GM18517 (cell line): ENCODE measurements around the gene MED16.
"Not testable (repeated sequence)": the region's sequence is repeated elsewhere in the genome, so short reads cannot be mapped to it uniquely, and the experiment has no call there.

ENCODE experiments used
- ATAC-seq: cut with Tn5 transposase; IDR thresholded peaks from one replicate; pipeline ENCODE4 v1.9.1; 2021; ENCODE audit warnings: mild to moderate bottlenecking, moderate library complexity; ENCODE audit not compliant: unreplicated experiment

MED16 gene

DNA sequence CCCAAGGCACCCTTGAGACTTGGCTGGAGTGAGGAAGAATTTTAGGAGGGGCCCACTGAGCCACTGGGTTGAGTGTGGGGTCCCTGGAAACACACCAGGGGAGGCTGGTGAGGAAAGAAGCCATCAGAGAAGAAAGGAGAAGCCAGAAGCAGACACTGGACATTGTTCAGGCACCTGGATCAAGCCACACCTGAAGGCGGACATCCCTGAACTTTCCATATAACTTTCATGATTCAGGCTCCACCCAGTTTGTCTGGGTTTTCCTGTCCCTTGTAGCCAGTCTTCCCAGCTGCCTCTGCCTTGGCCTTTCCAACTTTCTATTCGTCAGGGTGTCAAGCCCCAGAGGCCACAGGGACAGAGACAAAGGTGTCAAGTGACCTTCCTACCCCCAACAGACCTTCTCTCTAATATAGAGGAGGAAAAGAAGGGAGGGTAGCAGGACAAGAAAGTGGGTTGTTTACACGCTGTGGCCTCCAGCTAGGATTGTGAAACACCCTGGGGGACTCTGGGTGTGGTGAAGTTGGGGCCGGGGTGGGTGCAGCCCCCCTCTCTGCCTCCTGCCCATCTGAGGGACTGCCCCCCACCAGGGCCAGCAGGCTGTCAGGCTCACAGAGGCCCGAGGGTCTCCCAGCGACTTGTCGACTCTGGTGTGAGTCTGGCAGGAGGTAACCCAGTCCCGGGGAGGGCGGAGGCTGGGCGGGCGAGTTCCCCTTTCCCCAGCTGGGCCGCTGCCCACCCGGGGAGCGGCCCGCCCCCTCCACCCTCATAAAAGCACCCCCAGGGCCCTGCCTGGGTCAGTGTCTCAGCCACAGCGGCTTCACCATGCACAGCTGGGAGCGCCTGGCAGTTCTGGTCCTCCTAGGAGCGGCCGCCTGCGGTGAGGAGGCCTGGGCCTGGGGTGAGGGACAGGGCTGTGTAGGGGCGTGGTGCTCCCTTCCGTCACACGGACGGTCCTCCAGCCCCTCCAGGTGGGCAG is 33.8 kb downstream of the MED16 start, which contains the start of gene CFD:
Gene CFD (plus strand): TSS at position 797 of the 976 bp plus-strand sequence. CDS start 26 bp downstream, at position 823.
- ATAC-seq = no peak

DNA sequence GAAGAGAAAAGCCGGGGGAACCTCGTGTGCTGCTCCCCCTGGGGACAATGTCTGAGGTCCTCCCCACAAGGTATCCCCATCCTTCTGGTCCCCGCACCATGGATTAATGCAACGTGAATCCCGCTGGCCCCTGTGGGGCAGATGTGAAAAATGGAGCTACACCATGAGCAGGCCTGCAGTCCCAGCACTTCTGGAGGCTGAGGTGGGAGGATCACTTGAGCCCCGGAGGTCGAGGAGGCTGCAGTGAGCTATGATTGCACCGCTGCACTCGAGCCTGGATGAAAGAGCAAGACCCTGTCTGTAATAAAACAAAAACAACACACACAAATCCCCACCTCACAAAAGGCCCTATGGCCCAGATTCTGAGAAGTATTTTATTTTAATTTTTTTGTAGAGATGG is 34.7 kb downstream of the MED16 start:
- no peak for ATAC-seq

DNA sequence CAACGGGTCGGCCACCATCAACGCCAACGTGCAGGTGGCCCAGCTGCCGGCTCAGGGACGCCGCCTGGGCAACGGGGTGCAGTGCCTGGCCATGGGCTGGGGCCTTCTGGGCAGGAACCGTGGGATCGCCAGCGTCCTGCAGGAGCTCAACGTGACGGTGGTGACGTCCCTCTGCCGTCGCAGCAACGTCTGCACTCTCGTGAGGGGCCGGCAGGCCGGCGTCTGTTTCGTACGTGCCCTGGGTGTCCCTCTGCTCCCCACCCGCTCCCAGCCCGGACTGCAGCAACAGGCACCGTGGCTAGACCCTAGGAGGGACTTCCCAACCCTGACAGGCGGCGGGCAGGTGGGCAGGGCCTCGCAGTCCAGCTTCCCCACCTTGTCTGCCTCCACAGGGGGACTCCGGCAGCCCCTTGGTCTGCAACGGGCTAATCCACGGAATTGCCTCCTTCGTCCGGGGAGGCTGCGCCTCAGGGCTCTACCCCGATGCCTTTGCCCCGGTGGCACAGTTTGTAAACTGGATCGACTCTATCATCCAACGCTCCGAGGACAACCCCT is 37.3 kb downstream of the MED16 start:
- no peak for ATAC-seq

DNA sequence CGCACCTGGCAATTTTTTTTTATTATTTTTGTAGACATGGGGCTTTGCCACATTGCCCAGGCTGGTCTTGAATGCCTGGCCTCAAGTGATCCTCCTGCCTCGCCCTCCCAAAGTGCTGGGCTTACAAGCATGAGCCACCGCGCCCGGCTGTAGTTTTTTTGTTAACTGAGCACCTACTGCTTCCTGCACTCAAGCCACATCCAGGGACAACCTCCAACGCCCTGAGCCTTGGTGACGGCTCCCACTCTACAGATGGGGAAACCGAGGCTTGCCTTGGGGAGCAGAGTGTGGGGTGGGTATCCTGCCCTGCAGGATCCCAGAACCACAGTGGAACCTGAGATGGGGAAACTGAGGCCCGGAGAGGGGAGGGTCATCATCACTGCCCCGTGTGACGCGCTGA is 37.8 kb downstream of the MED16 start:
- ATAC-seq = no peak

DNA sequence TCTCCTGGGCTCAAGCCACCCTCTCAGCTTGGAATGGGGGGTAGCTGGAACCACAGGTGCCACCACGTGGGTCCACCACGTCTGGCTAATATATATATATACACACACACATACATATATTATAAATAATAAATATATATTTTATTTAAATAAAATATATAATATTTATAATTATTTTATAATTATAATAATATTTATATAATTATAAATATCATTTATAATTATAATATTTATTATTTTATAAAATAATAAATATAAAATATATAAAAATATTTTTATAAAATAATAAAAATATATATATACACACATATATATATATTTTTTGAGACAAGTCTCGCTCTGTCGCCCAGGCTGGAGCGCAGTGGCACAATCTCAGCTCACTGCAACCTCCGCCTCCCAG is 38.4 kb downstream of the MED16 start:
- ATAC-seq = no peak

DNA sequence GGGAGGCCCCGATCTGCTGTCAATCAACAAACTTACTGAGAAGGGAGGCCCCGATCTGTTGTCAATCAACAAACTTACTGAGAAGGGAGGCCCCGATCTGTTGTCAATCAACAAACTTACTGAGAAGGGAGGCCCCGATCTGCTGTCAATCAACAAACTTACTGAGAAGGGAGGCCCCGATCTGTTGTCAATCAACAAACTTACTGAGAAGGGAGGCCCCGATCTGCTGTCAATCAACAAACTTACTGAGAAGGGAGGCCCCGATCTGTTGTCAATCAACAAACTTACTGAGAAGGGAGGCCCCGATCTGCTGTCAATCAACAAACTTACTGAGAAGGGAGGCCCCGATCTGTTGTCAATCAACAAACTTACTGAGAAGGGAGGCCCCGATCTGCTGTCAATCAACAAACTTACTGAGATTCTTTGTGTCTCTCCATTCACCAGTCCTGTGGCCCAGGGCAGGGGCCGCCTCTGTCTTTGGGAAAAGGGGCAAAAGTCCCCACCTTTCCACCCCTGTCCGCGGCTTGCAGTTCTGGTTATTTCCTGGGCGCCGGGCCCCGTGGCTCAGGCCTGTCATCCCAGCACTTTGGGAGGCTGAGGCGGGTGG is 39.3 kb downstream of the MED16 start:
- ATAC-seq = not testable (repeated sequence)

DNA sequence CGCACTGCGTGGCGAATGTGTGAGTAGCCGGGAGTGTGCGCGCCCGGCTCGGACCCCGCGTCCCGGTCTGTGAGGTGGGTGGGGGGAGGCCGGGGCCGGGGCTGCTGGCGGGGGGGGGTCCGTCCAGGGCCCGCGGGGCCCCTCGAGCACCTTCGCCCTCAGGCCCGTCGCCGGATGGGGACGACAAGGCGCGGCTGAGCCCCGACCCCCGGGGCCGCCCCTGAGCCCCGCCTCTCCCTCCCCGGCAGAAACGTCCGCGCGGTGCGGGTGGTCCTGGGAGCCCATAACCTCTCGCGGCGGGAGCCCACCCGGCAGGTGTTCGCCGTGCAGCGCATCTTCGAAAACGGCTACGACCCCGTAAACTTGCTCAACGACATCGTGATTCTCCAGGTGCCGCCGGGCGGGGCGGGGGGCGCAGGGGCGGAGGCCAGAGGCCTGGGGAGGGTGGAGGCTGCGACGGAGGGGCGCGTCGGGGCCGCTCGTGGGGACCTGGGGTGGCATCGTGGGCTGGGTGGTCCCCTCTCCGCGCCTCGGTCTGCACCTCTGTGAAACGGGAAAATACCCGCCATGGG is 39.9 kb downstream of the MED16 start:
- ATAC-seq = no peak

DNA sequence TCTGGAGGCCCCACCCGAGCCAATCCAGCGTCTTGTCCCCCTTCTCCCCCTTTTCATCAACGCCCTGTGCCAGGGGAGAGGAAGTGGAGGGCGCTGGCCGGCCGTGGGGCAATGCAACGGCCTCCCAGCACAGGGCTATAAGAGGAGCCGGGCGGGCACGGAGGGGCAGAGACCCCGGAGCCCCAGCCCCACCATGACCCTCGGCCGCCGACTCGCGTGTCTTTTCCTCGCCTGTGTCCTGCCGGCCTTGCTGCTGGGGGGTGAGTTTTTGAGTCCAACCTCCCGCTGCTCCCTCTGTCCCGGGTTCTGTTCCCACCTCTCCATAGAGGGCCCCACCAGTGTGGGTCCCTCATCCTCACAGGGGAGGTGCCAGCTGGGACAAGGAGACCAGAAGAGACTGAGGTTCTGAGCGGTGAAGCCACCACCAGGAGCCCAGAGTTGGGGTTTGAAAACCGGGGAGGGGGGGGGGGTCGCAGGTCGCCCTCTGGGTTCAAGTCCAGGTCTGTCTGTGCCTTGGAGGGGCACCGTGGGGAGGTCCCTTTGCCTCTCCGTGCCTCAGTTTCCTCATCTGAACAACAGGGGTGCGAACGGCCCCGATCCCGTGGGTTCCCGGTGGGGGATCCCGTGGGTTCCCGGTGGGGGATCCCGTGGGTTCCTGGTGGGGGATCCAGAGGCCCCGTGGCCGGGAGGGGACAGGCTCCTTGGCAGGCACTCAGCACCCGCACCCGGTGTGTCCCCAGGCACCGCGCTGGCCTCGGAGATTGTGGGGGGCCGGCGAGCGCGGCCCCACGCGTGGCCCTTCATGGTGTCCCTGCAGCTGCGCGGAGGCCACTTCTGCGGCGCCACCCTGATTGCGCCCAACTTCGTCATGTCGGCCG is 40.6 kb downstream of the MED16 start, which contains the start of gene ELANE:
Gene ELANE (plus strand): TSS at position 168 of the 878 bp plus-strand sequence. CDS start 26 bp downstream, at position 194.
- ATAC-seq = no peak

DNA sequence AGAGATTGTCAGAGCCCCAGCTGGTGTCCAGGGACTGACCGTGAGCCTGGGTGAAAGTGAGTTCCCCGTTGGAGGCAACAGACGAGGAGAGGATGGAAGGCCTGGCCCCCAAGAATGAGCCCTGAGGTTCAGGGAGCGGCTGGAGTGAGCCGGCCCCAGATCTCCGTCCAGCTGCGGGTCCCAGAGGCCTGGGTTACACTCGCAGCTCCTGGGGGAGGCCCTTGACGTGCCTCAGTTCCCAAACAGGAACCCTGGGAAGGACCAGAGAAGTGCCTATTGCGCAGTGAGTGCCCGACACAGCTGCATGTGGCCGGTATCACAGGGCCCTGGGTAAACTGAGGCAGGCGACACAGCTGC is 42.0 kb downstream of the MED16 start:
- ATAC-seq = no peak

DNA sequence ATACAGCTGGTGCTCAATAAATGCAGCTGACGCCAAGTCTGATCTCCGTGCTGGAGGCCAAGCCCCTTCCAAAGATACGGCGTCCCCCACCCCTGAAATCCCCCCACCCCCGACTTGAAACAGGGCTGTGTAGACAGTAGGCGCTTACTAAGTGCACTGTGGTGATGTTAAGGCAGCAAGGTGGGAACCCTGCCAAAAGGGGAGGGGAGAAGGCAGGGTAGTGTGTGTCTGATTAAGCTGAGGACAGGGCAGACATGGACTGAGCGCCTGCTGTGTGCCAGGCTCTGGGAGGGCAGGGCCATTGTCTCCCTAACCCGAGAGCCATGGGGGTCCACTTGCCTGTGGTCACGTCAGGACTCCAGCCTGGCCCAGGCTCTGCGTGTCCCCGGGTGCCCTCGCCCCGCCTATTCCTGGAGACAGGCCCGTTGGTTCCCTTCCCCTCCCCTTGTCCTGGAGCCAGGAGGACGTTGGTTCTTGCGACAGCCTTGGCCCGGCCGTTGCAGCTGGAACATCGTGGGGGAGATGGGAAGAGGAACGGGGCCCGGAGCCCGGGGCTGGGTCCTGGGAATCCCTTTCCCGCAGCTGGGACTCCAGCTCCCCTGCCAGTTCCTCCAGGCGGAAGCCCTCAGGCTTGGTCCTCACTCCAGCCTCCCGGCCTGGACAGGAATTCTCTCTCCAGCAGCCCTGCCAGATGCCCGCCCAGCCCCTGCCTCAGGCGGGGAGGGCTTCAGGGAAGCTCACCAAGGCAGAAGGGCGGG is 42.6 kb downstream of the MED16 start:
- ATAC-seq = no peak

DNA sequence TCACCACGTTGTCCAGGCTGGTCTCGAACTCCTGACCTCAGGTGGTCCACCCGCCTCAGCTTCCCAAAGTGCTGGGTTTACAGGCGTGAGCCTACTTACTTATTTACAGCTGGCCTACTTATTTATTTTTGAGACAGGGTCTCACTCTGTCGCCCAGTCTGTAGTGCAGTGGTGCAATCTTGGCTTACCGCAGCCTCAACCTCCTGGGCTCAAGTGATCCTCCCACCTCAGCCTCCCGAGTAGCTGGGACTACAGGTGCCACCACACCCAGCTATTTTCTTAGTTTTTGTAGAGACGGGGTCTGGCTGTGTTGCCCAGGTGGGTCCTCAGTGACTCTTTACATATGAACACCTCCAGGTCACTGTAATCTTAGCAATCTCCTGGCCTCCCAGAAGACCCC is 43.8 kb downstream of the MED16 start:
- not testable (repeated sequence) for ATAC-seq

DNA sequence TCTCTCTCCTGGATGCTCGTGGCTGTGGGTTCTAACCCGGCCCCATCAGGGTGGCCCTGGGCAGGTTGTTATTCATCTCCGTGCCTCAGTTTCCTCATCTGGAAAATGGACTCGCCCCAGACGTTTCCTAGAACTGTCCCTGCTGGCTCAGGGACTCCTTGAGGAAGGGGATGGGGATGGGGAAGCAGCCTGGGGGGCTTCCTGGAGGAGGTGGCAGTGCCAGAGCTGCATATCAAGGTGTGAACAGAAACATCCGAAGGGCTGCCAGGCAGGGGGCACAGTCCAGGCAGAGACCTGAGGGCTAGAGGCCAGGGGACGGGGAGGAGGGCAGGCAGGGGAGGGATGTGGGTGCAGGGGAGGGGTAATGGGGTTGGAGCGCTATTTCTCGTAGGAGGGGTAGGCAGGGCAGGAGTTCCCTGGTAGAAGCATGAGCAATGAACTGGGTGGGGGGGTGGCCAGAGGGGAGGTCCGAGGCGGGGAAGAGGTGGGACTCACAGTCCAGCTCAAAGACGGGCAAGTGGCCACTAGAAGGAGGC is 44.5 kb downstream of the MED16 start:
- ATAC-seq = no peak

DNA sequence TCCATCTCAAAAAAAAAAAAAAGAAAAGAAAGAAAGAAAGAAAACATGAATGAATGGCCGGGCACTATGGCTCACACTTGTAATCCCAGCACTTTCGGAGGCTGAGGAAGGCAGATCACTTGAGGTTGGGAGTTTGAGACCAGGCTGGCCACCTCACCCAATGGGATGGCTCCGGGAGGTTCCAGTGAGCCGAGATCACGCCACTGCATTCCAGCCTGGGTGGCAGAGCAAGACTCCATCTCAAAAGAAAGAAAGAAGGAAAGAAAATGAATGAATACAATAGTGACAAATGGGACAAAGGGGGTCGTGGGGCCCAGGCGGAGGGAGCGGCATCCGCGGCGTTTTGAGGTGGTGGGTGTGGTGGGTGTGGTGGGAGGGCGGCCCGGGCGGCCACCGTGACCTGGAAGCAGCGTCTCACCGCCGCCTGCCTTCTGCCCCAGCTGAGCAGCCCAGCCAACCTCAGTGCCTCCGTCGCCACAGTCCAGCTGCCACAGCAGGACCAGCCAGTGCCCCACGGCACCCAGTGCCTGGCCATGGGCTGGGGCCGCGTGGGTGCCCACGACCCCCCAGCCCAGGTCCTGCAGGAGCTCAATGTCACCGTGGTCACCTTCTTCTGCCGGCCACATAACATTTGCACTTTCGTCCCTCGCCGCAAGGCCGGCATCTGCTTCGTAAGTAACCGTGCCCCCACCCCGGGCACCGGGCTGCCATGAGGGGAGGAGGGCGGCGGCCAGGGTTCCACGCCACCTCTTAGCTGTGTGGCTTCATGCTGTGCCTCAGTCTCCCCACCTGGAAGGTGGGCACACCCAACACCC is 47.1 kb downstream of the MED16 start:
- no peak for ATAC-seq

DNA sequence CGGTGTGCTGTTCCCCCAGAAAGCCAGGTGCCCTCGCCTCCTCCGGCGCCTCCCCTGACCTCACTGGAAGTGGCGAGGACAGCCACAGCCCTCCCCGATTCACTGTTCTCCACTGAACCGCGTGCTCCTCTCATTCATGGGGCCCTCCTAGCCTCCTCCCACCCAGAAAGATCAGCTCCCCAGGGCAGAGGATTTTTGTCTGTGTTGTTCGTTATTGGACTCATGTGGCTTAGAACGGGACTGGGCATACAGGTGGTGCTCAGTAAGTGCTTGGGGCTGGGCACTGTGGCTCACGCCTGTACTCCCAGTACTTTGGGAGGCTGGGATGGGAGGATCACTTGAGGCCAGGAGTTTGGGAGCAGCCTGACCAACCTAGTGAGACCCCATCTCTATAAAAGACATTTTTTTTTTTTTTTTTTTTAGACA is 48.4 kb downstream of the MED16 start:
- ATAC-seq = no peak

DNA sequence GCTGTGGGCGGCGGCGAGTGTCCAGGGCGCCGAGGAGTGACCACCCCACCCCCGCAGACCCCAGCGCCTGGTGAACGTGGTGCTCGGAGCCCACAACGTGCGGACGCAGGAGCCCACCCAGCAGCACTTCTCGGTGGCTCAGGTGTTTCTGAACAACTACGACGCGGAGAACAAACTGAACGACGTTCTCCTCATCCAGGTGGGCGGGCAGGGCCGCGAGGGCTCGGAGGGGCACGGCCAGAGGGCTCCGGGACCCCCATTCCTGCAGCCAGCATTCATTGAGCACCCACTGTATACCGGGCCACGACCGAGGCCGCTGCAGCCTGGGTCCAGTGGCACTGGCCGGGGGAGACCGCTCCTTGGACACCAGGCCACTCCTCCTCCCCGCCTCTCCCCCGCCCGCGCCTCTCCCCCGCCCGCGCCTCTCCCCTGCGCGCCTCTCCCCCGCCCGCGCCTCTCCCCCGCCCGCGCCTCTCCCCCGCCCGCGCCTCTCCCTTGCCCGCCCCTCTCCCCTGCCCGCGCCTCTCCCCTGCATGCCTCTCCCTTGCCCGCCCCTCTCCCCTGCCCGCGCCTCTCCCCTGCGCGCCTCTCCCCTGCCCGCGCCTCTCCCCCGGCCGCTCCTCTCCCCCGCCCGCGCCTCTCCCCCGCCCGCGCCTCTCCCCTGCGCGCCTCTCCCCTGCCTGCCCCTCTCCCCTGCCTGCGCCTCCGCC is 49.0 kb downstream of the MED16 start:
- ATAC-seq = no peak

DNA sequence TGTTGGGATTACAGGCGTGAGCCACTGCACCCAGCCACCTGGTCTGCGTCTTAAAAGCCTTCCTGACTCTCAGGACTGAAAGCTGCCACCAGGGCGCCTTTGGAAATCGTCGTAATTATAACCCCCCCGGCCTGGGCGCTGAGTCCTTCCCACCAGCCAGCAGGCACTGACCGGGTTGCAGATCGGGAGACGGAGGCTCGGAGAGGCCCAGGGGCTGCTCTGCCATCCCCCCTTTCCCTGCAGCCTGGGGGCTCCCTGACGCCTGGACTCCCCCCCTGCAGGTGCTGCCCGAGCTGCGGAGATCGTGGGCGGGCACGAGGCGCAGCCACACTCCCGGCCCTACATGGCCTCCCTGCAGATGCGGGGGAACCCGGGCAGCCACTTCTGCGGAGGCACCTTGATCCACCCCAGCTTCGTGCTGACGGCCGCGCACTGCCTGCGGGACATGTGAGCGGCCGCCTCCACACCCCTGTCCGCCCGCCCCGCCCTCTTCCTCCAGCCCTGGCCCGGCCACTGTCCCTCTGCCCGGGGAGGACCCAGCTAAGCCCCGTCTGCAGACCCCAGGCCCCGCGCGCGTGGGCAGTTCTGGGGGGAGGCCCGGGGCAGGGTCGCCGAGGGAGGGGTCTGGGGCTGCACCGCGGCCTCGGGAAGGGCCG is 49.7 kb downstream of the MED16 start:
- no peak for ATAC-seq

DNA sequence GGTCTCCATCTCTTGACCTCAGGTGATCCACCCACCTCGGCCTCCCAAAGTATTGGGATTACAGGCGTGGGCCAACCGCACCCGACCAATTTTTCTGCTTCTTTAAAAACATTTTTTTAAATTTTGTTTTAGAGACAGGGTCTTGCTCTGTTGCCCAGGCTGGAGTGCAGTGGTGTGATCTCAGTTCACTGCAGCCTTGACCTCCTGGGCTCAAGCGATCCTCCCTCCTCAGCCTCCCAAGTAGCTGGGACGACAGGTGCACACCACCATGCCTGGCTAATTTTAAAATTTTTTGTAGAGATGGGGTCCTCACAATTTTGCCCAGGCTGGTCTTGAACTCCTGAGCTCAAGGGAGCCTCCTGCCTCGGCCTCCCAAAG is 50.2 kb downstream of the MED16 start:
- ATAC-seq = not testable (repeated sequence)
